T-cell (primary cell): ENCODE measurements around the gene ZNF91. TPM values are rescaled to one million over a fixed set of nuclear protein-coding genes. Genes with fewer than 3 reads are reported as not detected.
"Not testable (repeated sequence)": the region's sequence is repeated elsewhere in the genome, so short reads cannot be mapped to it uniquely, and the experiment has no call there.

Source experiments
- ATAC-seq, 4 experiments: fragments of 200-7000 bp in 3 of 4; fragments of 150-1000 bp in 1 of 4; cut with Tn5 transposase; replicated peaks in 1 of 4; 1 replicate in 3 of 4; 2 replicates in 1 of 4; pipeline ENCODE4 v1.10.0; 2021; ENCODE audit warnings: moderate library complexity in 3 of 4, mild to moderate bottlenecking in 2 of 4, moderate number of reproducible peaks in 1 of 4
- CTCF ChIA-PET, 2 donors: fragments of 300-600 bp; sonication (Branson Sonifier 250); formaldehyde crosslinking; loops; one replicate each; lab custom pipeline; 2022; ENCODE audit warnings: antibody characterized with exemption in 2 of 2; lab: Charles Lee
- POLR2A ChIA-PET, 2 donors: fragments of 300-600 bp; sonication (Branson Sonifier 250); formaldehyde crosslinking; loops; one replicate each; lab custom pipeline; 2022; ENCODE audit warnings: antibody characterized with exemption in 2 of 2; lab: Charles Lee
- DNase-seq, 35 experiments: peaks; one replicate each; pipeline versions ENCODE4 v3.0.0 to v3.0.0-alpha.2; 2013 to 2023
- H3K27ac ChIP-seq: one replicate; pipeline ENCODE4 v1.5.1; 2013; ENCODE audit warnings: low read length
- H3K27me3 ChIP-seq, 2 experiments: replicated peaks in 1 of 2; 1 replicate in 1 of 2; 2 replicates in 1 of 2; pipeline versions ENCODE4 v1.6.1 to v1.7.0; 2013; ENCODE audit warnings: low read length in 1 of 2, mixed read lengths in 1 of 2; ENCODE audit not compliant: control insufficient read depth in 2 of 2, insufficient read depth in 2 of 2; ENCODE audit errors: extremely low read depth in 1 of 2
- H3K36me3 ChIP-seq, 2 donors: 1 replicate in 1 of 2; 2 replicates in 1 of 2; pipeline versions ENCODE4 v1.6.1 to v1.7.0; 2013; ENCODE audit warnings: low read length in 1 of 2; ENCODE audit not compliant: control insufficient read depth in 2 of 2, insufficient read depth in 1 of 2; ENCODE audit errors: extremely low read depth in 1 of 2
- H3K4me1 ChIP-seq, 2 experiments: 1 replicate in 1 of 2; 2 replicates in 1 of 2; pipeline versions ENCODE4 v1.6.1 to v1.7.0; 2013; ENCODE audit warnings: low read length in 2 of 2, mixed read lengths in 1 of 2; ENCODE audit not compliant: insufficient read depth in 2 of 2, control insufficient read depth in 1 of 2; ENCODE audit errors: extremely low read depth in 1 of 2
- H3K4me3 ChIP-seq, 2 donors: 1 replicate in 1 of 2; 2 replicates in 1 of 2; pipeline versions ENCODE4 v1.5.1 to v1.7.0; 2013; ENCODE audit warnings: mild to moderate bottlenecking in 2 of 2, low read length in 1 of 2, moderate library complexity in 1 of 2; ENCODE audit not compliant: control insufficient read depth in 1 of 2; ENCODE audit errors: extremely low read depth in 1 of 2
- H3K9me3 ChIP-seq: 2 replicates; pipeline ENCODE4 v1.7.0; 2013
- H3K27ac Mint-ChIP-seq, 2 donors: one replicate each; pipeline ENCODE4 v1.8.0; 2020 to 2021; ENCODE audit warnings: mild to moderate bottlenecking in 2 of 2, mixed read lengths in 2 of 2
- H3K27me3 Mint-ChIP-seq, 2 donors: one replicate each; pipeline ENCODE4 v1.8.0; 2021 to 2022; ENCODE audit warnings: mixed read lengths in 2 of 2
- H3K36me3 Mint-ChIP-seq: one replicate; pipeline ENCODE4 v1.8.0; 2021; ENCODE audit warnings: mixed read lengths
- H3K4me1 Mint-ChIP-seq, 3 donors: one replicate each; pipeline ENCODE4 v1.8.0; 2020 to 2022; ENCODE audit warnings: mixed read lengths in 3 of 3, mild to moderate bottlenecking in 1 of 3
- H3K4me3 Mint-ChIP-seq, 3 donors: one replicate each; pipeline ENCODE4 v1.8.0; 2020 to 2022; ENCODE audit warnings: mild to moderate bottlenecking in 3 of 3, mixed read lengths in 3 of 3, moderate library complexity in 3 of 3
- H3K9me3 Mint-ChIP-seq, 3 donors: one replicate each; pipeline ENCODE4 v1.8.0; 2020 to 2022; ENCODE audit warnings: mixed read lengths in 3 of 3
- WGBS: methylation state at CpG from one replicate; pipeline ENCODE4 v1.1.5; 2013; ENCODE audit warnings: missing lambda C conversion rate; ENCODE audit not compliant: insufficient coverage; 5-methylcytosine and 5-hydroxymethylcytosine counted together
- total RNA-seq, 35 experiments: library from RNA in 6 of 35; stranded (reverse) in 6 of 35; fragments of 120-200 nt in 1 of 35; gene quantifications; one replicate each; pipeline versions ENCODE4 v1.2.1 to v1.2.4 and lab custom pipeline; 2013 to 2026

ZNF91 gene
- total RNA-seq, 5 donors from 2014 or later (not counting 1 experiment from before 2014, with no cell fraction given): 76.0 to 103 (median 80.4) TPM

DNA sequence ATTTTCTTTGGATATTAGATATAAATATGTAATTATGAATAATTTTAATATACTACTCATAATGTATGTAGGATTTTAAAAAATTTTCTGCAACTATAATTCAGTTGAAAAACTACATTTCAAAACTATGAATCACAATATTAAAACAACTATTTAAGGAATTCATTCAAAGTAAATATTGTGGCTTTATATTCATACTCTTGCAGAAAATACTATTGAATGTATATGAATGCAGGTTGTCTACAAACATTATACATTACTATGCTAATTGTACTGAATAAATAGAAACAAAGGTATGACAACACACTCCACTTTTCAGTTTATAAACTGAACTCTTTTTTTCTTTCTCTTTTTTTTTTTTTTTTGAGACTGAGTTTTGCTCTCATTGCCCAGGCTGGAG is 14.2 kb downstream of the ZNF91 start:
- Histone ChIP-seq H3K36me3 (peaks cover 23 to 31% of the 10 kb centered on the region in 2 donors), H3K9me3 (peaks cover 28% of the 10 kb centered on the region), H3K4me1 (peaks cover 0 to 4% of the 10 kb centered on the region in 2 experiments), H3K27me3 (no peaks in the 10 kb centered on the region), H3K27ac (no peak overlapping the region), H3K4me3 (no peak overlapping the region)
- Mint-ChIP-seq H3K27ac (no peak overlapping the region), H3K4me3 (no peak overlapping the region), H3K36me3 (peaks cover 77% of the 10 kb centered on the region), H3K27me3 (no peaks in the 10 kb centered on the region), H3K4me1 (peaks cover 28 to 37% (median 35%) of the 10 kb centered on the region in 3 donors), H3K9me3 (peaks cover 16 to 44% (median 38%) of the 10 kb centered on the region in 3 donors)
- no peak for ATAC-seq
- ChIA-PET POLR2A (no interaction called here), CTCF (no interaction called here)
- DNase-seq: no peak

- H3K9me3 Mint-ChIP-seq: peaks cover 16 to 48% (median 40%) of the 10 kb centered on the region in 3 donors
Measured at GRCh38 chr19:23379671-23380070, 15.6 kb downstream of the ZNF91 start.

DNA sequence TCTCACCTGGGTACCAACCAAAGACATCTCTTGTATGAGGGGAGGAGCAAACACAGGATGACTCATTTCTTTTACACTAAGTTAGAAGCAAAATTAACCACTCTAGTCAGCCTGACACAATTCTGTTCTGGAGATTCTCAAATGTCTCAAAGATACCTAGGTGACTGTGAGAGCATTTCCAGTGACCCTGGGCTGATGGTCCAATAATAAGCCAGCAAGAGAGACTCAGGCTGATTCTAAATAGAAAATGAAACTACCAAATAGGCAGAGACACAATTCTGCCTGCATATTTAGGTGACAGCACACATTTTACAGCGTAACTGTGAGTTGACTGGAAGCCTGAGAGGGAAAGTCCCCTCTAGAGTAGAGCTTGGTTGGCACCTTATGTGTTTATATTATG is 16.3 kb downstream of the ZNF91 start:
- H3K9me3 ChIP-seq: peaks cover 18% of the 10 kb centered on the region
- POLR2A ChIA-PET: interaction anchor here in 1 of 2 donors (0.6 kb wide), 1 partner anchor 34 kb away, joined by 3 read pairs; no protein-coding TSS in a partner anchor
- CTCF ChIA-PET: no interaction called here

More at GRCh38 chr19:23379671-23380070, 15.6 kb downstream of the ZNF91 start:
- CTCF ChIA-PET: interaction anchor here in 1 of 2 donors (0.6 kb wide), 1 partner anchor 97 kb away, joined by 3 read pairs; no protein-coding TSS in a partner anchor
- ATAC-seq (peak in 2 of 4 experiments; percentile 32 to 45), DNase-seq (peak in 1 of 35 experiments; percentile 14)
- peak overlapping the region; percentile 28 to 51 (median 42) for H3K4me3 Mint-ChIP-seq
- H3K4me3 ChIP-seq, H3K27me3 ChIP-seq, POLR2A ChIA-PET, H3K27ac ChIP-seq, H3K4me1 ChIP-seq, H3K27me3 Mint-ChIP-seq: not testable (repeated sequence)
- Histone ChIP-seq H3K36me3 (peaks cover 21 to 28% of the 10 kb centered on the region in 2 donors), H3K9me3 (peaks cover 20% of the 10 kb centered on the region)
- peaks cover 76% of the 10 kb centered on the region for H3K36me3 Mint-ChIP-seq
- H3K4me1 Mint-ChIP-seq: peaks cover 25 to 36% (median 34%) of the 10 kb centered on the region in 3 donors
- WGBS: 100% methylated on average over 1 of the region's 4 CpGs
- peak overlapping the region; percentile 55 to 65 for H3K27ac Mint-ChIP-seq

DNA sequence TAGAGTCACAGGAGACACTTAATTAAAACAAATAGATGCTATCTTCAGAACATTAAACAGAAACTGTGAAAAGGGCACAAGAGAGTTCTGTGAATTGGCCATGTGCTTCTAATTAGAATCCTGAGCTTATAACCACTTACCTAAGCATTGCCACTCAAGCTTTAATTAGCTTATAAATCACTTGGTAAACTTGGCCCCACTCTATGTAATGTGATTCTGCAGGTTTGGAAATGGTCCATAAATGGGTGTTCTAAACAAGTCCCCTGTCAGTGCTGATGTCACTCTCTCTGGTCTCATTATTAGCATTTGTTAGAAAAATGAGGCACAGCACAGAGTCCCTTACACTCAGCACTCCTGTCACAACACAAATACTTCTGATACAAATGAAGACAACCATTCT is 18.0 kb downstream of the ZNF91 start:
- ATAC-seq (no peak), DNase-seq (no peak)
- Histone ChIP-seq H3K4me3 (peak overlapping the region in 1 of 2 donors; percentile 15), H3K36me3 (peaks cover 10 to 29% of the 10 kb centered on the region in 2 donors), H3K27me3 (no peaks in the 10 kb centered on the region), H3K27ac (no peak overlapping the region), H3K9me3 (peaks cover 16% of the 10 kb centered on the region), H3K4me1 (peaks cover 0 to 4% of the 10 kb centered on the region in 2 experiments)
- POLR2A ChIA-PET: no interaction called here
- H3K4me1 Mint-ChIP-seq: peaks cover 12 to 28% (median 24%) of the 10 kb centered on the region in 3 donors
- CTCF ChIA-PET: no interaction called here
- H3K9me3 Mint-ChIP-seq: peaks cover 8 to 47% (median 35%) of the 10 kb centered on the region in 3 donors
- H3K4me3 Mint-ChIP-seq: no peak overlapping the region
- no peak overlapping the region for H3K27ac Mint-ChIP-seq
- peaks cover 76% of the 10 kb centered on the region for H3K36me3 Mint-ChIP-seq
- no peaks in the 10 kb centered on the region for H3K27me3 Mint-ChIP-seq

More for the DNA sequence above, 16.3 kb downstream of the ZNF91 start:
- Mint-ChIP-seq H3K4me1 (peaks cover 19 to 36% (median 32%) of the 10 kb centered on the region in 3 donors), H3K4me3 (no peak overlapping the region), H3K27me3 (no peaks in the 10 kb centered on the region), H3K9me3 (peaks cover 16 to 45% (median 36%) of the 10 kb centered on the region in 3 donors), H3K27ac (no peak overlapping the region), H3K36me3 (peaks cover 75% of the 10 kb centered on the region)
- no CpG with 5 or more reads among the region's 1 CpG for WGBS
- peak in 1 of 35 experiments; percentile 8 for DNase-seq
- no peaks in the 10 kb centered on the region for H3K27me3 ChIP-seq
- H3K4me1 ChIP-seq: peaks cover 0 to 4% of the 10 kb centered on the region in 2 experiments
- no peak overlapping the region for H3K4me3 ChIP-seq
- no peak overlapping the region for H3K27ac ChIP-seq
- no peak for ATAC-seq
- peaks cover 13 to 22% of the 10 kb centered on the region in 2 donors for H3K36me3 ChIP-seq

DNA sequence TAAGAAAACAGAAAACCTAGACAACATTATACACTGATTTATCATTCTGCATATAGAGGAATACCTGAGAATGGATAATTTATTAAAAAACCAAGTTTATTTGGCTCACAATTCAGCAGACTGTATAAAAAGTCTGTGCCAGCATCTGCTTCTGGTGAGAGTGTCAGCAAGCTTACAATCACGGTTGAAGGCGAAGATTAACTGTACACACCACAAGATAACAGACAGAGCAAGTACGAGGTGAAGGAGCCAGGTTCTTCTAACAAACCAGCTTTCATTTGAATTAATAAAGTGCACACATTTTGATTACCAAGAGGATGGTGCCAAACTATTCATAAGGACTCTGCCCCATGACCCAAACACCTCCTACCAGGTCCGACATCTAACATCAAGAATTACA is 28.8 kb downstream of the ZNF91 start:
- no peak for ATAC-seq
- Histone ChIP-seq H3K4me1 (no peaks in the 10 kb centered on the region), H3K27me3 (no peaks in the 10 kb centered on the region), H3K4me3 (no peak overlapping the region), H3K27ac (no peak overlapping the region), H3K36me3 (peaks cover 14 to 37% of the 10 kb centered on the region in 2 donors), H3K9me3 (peaks cover 14% of the 10 kb centered on the region)
- Mint-ChIP-seq H3K4me1 (no peaks in the 10 kb centered on the region), H3K9me3 (peaks cover 0 to 22% (median 18%) of the 10 kb centered on the region in 3 donors), H3K4me3 (no peak overlapping the region), H3K27ac (no peak overlapping the region), H3K36me3 (peaks cover 71% of the 10 kb centered on the region), H3K27me3 (no peaks in the 10 kb centered on the region)
- ChIA-PET POLR2A (no interaction called here), CTCF (no interaction called here)
- no peak for DNase-seq
- WGBS: 96% methylated on average over 4 of the region's 4 CpGs

DNA sequence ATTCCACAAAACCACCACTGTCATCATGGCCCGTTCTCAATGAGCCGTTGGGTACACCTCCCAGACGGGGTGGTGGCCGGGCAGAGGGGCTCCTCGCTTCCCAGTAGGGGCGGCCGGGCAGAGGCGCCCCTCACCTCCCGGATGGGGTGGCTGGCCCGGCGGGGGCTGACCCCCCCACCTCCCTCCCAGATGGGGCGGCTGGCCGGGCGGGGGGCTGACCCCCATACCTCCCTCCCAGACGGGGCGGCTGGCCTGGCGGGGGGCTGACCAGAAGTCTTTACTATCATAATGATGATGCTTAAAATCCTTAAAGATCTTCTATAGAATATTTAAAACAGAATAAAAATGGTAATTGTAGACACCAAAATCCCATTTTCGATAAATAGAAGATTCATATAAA is 29.2 kb downstream of the ZNF91 start:
- Mint-ChIP-seq H3K36me3 (peaks cover 71% of the 10 kb centered on the region), H3K9me3 (peaks cover 0 to 21% (median 17%) of the 10 kb centered on the region in 3 donors)
- H3K4me3 Mint-ChIP-seq, POLR2A ChIA-PET, H3K27ac ChIP-seq, H3K4me3 ChIP-seq, ATAC-seq, DNase-seq, CTCF ChIA-PET, H3K4me1 Mint-ChIP-seq, H3K4me1 ChIP-seq, H3K27ac Mint-ChIP-seq, H3K27me3 Mint-ChIP-seq, H3K27me3 ChIP-seq: not testable (repeated sequence)
- 100% methylated on average over 5 of the region's 18 CpGs for WGBS
- Histone ChIP-seq H3K9me3 (peaks cover 16% of the 10 kb centered on the region), H3K36me3 (peaks cover 14 to 35% of the 10 kb centered on the region in 2 donors)
